Nephron (organoid): ENCODE results near the gene GSTT2B.
"Not testable (repeated sequence)": the region's sequence is repeated elsewhere in the genome, so short reads cannot be mapped to it uniquely, and the experiment has no call there.

Experiments
- H3K27ac Mint-ChIP-seq, 3 experiments: 2 replicates each; pipeline ENCODE4 v1.8.0; 2020; ENCODE audit warnings: mixed read lengths in 3 of 3, mild to moderate bottlenecking in 2 of 3, moderate library complexity in 1 of 3
- H3K27me3 Mint-ChIP-seq: 2 replicates; pipeline ENCODE4 v1.8.0; 2021; ENCODE audit warnings: low read depth, mild to moderate bottlenecking, moderate library complexity, mixed read lengths
- H3K36me3 Mint-ChIP-seq: 2 replicates; pipeline ENCODE4 v1.8.0; 2020; ENCODE audit warnings: low read depth, mixed read lengths
- H3K4me1 Mint-ChIP-seq: 2 replicates; pipeline ENCODE4 v1.8.0; 2020; ENCODE audit warnings: mixed read lengths
- H3K4me3 Mint-ChIP-seq, 3 experiments: 2 replicates each; pipeline ENCODE4 v1.8.0; 2020; ENCODE audit warnings: mild to moderate bottlenecking in 3 of 3, mixed read lengths in 3 of 3, moderate library complexity in 2 of 3
- H3K9me3 Mint-ChIP-seq: 2 replicates; pipeline ENCODE4 v1.8.0; 2020; ENCODE audit warnings: mixed read lengths
- TF ChIP-seq, protein P1 (sequence below), 3 experiments: fragments of 200-600 bp; sonication (generic); IDR thresholded peaks; one replicate each; pipeline ENCODE4 v1.5.0; 2021; ENCODE audit warnings: antibody characterized with exemption in 3 of 3; ENCODE audit not compliant: unreplicated experiment in 3 of 3

The GSTT2B gene

DNA sequence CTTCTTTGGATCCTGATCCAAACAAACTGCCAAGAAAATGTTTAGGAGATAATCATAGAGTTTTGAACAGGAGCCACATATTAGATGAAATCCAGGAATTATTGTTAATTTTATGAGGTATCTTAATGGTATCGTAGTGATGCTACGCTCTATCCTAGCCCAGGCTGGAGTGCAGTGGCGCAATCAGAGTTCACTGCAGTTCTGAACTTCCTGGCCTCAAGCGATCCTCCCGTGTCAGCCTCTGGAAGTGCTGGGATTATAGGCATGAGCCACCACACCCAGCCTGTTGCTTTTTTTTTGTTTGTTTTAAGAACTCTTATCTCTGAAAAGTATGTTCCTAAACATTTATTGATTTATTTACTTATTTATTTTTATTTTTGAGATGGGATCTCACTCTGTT is 41.9 kb upstream of the GSTT2B start:
- Mint-ChIP-seq H3K9me3 (no peaks in the 10 kb centered on the region), H3K4me3 (no peak overlapping the region), H3K36me3 (no peaks in the 10 kb centered on the region)

GRCh38 chr22:24002272-24002671 is 41.3 kb upstream of the GSTT2B start:
- Mint-ChIP-seq H3K27ac (no peak overlapping the region), H3K9me3 (no peaks in the 10 kb centered on the region), H3K27me3 (peaks cover 10% of the 10 kb centered on the region), H3K36me3 (no peaks in the 10 kb centered on the region), H3K4me3 (no peak overlapping the region), H3K4me1 (no peaks in the 10 kb centered on the region)
- TF ChIP-seq, protein P1, sequence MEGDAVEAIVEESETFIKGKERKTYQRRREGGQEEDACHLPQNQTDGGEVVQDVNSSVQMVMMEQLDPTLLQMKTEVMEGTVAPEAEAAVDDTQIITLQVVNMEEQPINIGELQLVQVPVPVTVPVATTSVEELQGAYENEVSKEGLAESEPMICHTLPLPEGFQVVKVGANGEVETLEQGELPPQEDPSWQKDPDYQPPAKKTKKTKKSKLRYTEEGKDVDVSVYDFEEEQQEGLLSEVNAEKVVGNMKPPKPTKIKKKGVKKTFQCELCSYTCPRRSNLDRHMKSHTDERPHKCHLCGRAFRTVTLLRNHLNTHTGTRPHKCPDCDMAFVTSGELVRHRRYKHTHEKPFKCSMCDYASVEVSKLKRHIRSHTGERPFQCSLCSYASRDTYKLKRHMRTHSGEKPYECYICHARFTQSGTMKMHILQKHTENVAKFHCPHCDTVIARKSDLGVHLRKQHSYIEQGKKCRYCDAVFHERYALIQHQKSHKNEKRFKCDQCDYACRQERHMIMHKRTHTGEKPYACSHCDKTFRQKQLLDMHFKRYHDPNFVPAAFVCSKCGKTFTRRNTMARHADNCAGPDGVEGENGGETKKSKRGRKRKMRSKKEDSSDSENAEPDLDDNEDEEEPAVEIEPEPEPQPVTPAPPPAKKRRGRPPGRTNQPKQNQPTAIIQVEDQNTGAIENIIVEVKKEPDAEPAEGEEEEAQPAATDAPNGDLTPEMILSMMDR (IDR thresholded peaks at IDR 0.05; ENCODE audit: unreplicated experiment in 3 of 3): no peak

More for the DNA sequence above, 41.9 kb upstream of the GSTT2B start:
- no peak overlapping the region for H3K27ac Mint-ChIP-seq
- H3K4me1 Mint-ChIP-seq: no peaks in the 10 kb centered on the region
- TF ChIP-seq, protein P1 (IDR thresholded peaks at IDR 0.05; ENCODE audit: unreplicated experiment in 3 of 3): no peak
- H3K27me3 Mint-ChIP-seq: peaks cover 10% of the 10 kb centered on the region

DNA sequence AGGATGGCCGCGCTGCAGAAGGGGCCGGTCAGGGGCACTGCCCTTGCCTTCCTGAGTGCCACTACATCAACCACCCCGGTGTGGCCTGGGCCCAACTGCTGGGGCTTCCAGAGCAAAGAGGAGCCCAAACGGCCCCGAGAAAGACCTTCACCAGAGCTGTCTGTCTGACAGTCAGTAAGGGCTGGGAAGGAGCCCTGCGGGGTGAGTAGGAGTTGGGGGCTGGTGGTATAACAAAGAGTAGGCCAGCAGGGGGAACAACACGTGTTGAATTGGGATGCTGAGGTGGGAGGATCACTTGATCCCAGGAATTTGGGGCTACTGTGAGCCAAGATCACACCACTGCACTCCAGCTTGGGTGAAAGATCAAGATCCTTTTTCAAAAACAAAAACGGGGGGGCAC is 40.3 kb upstream of the GSTT2B start:
- Mint-ChIP-seq H3K4me3 (no peak overlapping the region), H3K36me3 (no peaks in the 10 kb centered on the region), H3K27me3 (peaks cover 10% of the 10 kb centered on the region), H3K9me3 (no peaks in the 10 kb centered on the region), H3K4me1 (no peaks in the 10 kb centered on the region), H3K27ac (no peak overlapping the region)
- TF ChIP-seq, protein P1 (IDR thresholded peaks at IDR 0.05; ENCODE audit: unreplicated experiment in 3 of 3): no peak

DNA sequence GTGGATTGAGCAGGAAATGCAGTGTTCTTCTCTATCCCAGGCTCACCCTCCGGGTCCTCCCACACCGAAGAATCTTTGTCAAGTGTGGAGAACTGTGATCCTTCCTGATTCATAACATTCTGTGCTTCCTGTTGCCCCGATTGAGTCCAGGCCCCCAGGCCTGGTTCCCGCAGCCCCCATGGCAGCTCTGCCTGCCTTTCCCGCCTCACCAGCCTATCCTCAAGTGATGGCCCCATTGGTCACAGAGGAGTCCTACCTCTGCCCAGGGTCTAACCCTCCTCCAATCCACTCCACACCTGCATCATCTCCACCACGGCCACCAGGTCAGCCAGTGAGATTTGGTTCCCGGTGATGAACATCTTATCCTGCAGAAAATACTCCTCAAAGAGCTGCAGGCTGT is 38.8 kb upstream of the GSTT2B start:
- not testable (repeated sequence) for H3K27ac Mint-ChIP-seq, H3K4me1 Mint-ChIP-seq, H3K4me3 Mint-ChIP-seq, H3K9me3 Mint-ChIP-seq, H3K36me3 Mint-ChIP-seq
- H3K27me3 Mint-ChIP-seq: peaks cover 10% of the 10 kb centered on the region

DNA sequence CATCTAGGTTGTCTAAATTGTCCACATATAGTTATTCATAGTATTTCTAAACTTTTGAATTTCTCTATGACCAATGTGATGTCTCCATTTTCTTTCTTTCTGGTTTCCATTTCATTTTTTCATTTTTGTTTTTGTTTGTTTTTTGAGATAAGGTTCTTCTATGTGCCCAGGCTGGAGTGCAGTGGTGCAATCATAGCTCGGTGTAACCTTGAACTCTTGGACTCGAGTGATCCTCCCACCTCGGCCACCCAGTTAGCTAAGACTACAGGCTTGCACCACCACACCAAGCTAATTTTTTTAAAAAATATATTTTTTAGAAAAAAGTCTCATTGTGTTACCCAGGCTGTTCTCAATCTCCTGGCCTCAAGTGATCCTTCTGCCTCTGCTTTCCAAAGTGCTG is 36.1 kb upstream of the GSTT2B start:
- no peaks in the 10 kb centered on the region for H3K36me3 Mint-ChIP-seq
- H3K27me3 Mint-ChIP-seq: peaks cover 6% of the 10 kb centered on the region
- TF ChIP-seq, protein P1 (IDR thresholded peaks at IDR 0.05; ENCODE audit: unreplicated experiment in 3 of 3): no peak
- no peaks in the 10 kb centered on the region for H3K9me3 Mint-ChIP-seq
- no peaks in the 10 kb centered on the region for H3K4me1 Mint-ChIP-seq
- no peak overlapping the region for H3K4me3 Mint-ChIP-seq
- no peak overlapping the region for H3K27ac Mint-ChIP-seq

GRCh38 chr22:23993581-23994177 is 32.7 kb upstream of the GSTT2B start:
- not testable (repeated sequence) for H3K4me3 Mint-ChIP-seq, H3K27me3 Mint-ChIP-seq, H3K4me1 Mint-ChIP-seq, H3K27ac Mint-ChIP-seq, H3K36me3 Mint-ChIP-seq, H3K9me3 Mint-ChIP-seq

GRCh38 chr22:23993080-23993479 is 32.1 kb upstream of the GSTT2B start:
- not testable (repeated sequence) for H3K4me1 Mint-ChIP-seq, H3K27me3 Mint-ChIP-seq, H3K36me3 Mint-ChIP-seq, H3K27ac Mint-ChIP-seq, H3K4me3 Mint-ChIP-seq, H3K9me3 Mint-ChIP-seq

- not testable (repeated sequence) for H3K27ac Mint-ChIP-seq, H3K36me3 Mint-ChIP-seq, H3K4me3 Mint-ChIP-seq, H3K27me3 Mint-ChIP-seq, H3K4me1 Mint-ChIP-seq, H3K9me3 Mint-ChIP-seq
Observed at GRCh38 chr22:23989583-23990244, 28.7 kb upstream of the GSTT2B start.

DNA sequence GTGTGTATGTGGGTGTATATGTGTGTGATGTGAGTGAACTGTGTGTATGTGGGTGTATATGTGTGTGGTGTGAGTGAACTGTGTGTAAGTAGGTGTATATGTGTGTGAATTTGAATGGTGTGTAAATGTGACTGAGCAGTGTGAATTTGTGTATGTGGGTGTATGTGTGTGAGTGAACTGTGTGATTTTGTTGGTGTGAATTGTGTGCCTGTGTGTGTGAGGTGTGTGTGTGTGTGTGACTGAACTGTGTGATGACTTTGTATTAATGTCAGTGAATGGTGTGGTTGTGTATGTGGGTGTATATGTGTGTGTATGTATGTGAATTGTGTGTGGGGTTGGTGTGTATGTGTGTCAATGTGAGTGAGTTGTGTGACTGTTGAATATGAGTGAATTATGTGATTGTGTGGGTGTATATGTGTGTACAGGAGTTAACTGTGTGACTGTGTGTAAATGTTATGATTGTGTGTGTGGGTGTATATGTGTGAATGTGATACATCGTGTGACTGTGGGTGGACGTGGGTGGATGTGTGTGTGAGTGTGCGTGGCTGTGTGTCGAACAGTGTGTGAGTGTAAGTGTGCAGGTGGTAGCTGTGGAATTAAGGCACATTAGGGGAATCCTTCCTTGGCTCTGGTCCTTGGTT is 25.7 kb upstream of the GSTT2B start:
- H3K4me1 Mint-ChIP-seq, H3K9me3 Mint-ChIP-seq, H3K27ac Mint-ChIP-seq, H3K4me3 Mint-ChIP-seq, H3K36me3 Mint-ChIP-seq, H3K27me3 Mint-ChIP-seq: not testable (repeated sequence)

GRCh38 chr22:23986089-23986488 is 25.1 kb upstream of the GSTT2B start:
- not testable (repeated sequence) for H3K4me1 Mint-ChIP-seq, H3K27me3 Mint-ChIP-seq, H3K27ac Mint-ChIP-seq, H3K9me3 Mint-ChIP-seq, H3K36me3 Mint-ChIP-seq, H3K4me3 Mint-ChIP-seq
